Measurements from ENCODE around the gene SYT17.
"Not testable (repeated sequence)": the region's sequence is repeated elsewhere in the genome, so short reads cannot be mapped to it uniquely, and the experiment has no call there.

The SYT17 gene

GRCh38 chr16:19175492-19176262 is 7.6 kb downstream of the SYT17 start:
- no peak for DNase-seq

DNA sequence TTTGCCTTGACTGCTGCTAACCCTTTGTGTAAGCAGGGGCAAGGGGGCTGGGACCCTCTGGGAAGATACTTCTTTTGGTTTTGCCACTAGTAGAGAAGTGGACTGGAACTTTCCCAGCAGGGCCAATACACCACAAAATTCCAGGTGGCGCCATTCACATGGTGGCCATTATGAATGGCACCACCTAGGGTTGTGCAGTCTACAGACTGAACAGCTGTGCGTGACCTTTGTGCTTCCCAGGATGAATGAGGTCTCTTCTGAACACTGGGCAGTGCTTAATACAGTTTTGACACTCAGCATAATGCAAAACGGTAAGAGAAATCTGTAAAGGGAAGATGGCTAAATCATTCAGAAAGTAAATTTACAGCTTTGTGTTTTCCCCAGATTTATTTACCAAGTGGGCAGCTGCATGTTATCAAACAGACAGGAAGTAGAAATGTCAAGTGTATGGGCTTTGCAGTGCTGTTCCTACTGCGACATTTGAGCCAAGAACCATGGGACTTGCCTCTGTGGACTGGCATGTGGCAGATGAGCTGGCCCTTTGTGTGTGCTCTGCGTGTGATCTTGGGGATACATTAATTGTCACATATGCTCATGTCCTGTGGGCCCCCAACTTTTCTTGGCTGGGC is 9.2 kb downstream of the SYT17 start:
- DNase-seq: peak; percentile 36

- DNase-seq: no peak
Observed at GRCh38 chr16:19179546-19180490, 11.8 kb downstream of the SYT17 start.

- DNase-seq: no peak
Observed at GRCh38 chr16:19180741-19181140, 12.7 kb downstream of the SYT17 start.

DNA sequence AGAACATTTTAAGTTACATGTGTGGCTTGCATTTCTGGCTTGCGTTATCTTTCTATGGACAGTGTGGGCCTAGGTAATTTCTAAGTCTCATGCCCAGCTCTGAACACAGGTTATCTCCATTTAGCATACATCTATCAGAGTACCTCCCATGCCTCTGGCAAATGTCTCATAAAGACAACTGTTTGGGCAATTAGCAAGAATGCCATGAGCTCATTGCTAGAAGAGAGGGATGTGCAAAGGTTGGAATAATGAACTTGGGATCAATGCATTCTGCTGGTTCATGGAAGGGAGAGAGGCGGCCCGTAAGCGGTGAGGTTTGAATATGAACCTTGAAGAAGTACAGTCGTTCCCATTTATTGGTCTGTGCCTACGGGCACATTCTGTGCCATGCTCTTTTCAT is 14.4 kb downstream of the SYT17 start:
- DNase-seq: no peak

GRCh38 chr16:19183187-19183586 is 15.1 kb downstream of the SYT17 start:
- DNase-seq: no peak

- no peak for DNase-seq
Observed at GRCh38 chr16:19184823-19185509, 16.9 kb downstream of the SYT17 start.

- DNase-seq: no peak
Observed at GRCh38 chr16:19185510-19185851, 17.4 kb downstream of the SYT17 start.

DNA sequence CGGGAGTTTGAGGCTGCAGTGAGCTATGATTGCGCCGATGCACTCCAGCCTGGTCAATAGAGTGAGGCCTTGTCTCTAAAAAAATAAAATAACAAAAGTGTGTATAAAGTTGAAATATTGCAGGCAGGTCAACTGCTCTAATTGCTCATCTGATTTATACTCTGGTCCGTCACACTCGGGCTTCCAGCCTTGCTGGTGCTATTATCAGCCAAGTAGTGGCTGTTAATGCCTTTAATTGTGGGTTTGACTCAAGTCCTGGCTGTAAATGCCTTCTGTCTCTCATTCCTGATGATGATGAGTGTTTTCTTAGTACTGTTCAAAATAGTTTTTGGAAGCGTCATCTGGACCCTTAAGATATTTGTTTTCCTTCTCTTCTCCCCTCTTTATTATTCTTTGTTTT is 18.4 kb downstream of the SYT17 start:
- no peak for DNase-seq

- not testable (repeated sequence) for DNase-seq
Observed at GRCh38 chr16:19187961-19188360, 19.9 kb downstream of the SYT17 start.

DNA sequence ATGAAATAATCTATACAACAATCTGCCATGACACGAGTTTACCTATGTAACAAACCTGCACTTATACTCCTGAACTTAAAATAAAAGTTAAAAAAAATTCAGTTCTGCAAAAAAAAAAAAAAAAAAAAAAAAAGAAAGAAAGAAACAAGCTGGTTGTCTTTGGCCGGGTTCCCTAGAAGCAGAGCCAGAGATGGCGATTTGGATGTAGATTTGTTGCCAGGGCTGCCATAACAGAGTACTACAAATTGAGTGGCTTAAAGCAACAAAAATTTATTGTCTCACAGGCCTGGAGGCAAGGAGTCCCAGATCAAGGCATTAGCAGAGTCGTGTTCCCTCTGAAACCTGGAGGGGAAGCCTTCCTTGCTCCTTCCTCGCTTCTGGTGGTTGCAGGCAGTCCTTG is 20.4 kb downstream of the SYT17 start:
- DNase-seq: no peak

DNA sequence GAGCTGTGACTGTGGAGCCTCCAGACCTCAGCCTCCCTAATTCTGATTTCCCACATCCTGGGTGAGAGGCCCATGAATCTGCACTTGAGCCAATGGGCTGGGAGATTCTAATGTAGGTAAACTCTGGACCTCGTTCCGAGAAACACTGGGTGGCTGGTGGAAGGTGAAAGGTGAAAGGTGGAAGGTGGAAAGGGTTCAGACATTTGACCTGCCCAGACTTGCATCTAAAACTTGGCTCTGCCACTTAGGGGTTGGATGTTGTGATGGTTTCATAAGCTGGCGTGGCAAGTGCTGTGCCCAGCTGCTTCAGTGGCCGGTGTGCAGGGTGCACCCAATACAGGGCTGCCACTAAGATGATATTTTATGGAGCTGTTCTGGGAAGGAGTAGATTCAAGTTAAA is 24.8 kb downstream of the SYT17 start:
- DNase-seq: no peak

DNA sequence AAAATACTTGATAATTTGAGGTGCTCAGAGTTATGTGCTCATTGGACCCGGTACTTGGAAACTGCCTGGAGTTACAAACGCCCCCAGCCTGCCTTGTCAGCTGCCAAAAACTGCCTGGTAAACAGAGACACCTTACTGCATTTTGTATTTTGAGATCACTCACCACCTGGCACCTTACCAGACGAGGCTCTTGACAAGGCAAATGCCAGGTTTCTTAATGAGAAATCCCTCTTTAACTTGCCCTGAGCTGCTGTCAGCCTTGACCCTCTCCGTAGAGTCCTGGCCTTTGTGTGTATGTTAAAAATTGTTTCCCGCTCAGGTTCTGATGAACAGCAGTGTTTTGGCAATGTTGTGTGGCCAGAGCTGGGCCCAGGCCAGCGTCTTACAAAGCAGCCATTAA is 28.8 kb downstream of the SYT17 start:
- DNase-seq: peak; percentile 79

DNA sequence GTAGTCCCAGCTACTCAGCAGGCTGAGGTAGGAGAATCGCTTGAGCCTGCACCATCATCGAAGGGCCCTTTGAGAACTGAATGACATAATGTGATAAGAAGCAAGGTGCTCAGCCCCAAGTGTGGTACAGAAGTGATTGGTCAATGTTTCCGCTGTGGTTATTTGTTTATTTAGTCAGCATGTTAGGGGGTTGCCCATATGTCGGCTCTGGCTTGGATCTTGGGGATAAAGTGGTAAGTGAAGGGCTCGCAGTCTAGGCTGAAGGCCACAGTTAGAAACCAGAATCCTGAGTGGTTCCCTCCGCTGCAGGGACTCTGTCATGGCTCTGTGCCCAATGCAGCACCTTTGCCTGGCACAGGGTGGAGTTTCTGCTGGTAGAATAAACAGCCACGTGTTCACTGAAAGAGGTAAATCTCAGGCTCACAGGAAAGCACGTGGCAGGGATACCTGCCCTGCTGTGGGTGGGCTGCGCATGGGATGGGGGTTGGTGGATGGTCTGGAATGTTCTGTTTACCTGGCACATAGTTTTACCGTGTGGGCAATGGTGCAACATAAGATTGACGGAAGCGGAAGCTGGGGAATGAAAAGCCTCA is 35.4 kb downstream of the SYT17 start:
- no peak for DNase-seq

- peak; percentile 30 for DNase-seq
Observed at GRCh38 chr16:19210280-19210924, 42.4 kb downstream of the SYT17 start.

DNA sequence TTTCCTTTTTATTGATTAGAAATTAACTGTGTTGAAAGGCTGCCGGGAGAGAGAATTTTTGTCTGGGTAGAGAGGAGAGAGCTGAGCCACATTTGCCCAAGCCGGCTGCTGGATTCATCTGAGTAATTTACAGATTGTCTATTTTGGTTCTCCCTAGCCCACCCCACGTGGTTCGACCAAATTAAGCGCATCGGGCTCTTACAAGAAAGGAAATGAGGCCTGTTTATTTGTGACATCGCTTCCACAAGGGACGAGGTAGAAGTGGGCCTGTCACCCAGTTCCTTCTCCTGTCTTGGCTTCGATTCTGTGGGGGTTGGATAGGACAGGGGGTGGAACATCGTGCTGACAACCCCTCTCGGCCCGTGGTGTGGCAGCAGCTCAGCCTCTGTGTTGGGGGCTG is 42.9 kb downstream of the SYT17 start:
- no peak for DNase-seq

DNA sequence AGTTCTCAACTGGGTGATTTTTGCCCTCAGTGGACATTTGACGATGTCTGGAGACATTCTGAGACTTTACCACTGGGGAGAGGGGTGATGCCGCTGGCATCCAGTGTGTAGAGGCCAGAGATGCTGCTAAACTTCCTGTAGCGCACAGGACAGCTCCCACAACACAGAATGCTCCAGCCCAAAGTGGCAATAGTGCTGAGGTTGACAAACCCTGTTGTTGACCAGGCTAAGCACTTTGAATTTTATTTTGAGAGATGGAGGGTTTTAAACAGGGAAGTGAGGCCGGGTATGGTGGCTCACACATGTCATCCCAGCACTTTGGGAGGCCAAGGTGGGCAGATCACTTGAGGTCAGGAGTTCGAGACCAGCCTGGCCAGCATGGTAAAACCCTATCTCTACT is 44.0 kb downstream of the SYT17 start:
- no peak for DNase-seq

GRCh38 chr16:19213885-19214284 is 45.8 kb downstream of the SYT17 start:
- DNase-seq: no peak

DNA sequence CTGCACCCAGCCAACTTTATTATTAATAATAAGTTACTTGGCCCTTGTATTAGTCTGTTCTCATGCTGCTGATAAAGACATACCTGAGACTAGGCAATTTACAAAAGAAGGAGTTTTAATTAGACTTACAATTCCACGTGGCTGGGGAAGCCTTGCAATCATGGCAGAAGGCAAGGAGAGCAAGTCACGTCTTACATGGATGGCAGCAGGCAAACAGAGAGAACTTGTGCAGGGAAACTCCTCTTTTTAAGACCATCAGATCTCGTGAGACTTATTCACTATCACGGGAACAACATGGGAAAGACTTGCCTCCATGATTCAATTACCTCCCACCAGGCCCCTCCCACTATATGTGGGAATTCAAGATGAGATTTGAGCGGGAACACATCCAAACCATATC is 47.7 kb downstream of the SYT17 start:
- no peak for DNase-seq

DNA sequence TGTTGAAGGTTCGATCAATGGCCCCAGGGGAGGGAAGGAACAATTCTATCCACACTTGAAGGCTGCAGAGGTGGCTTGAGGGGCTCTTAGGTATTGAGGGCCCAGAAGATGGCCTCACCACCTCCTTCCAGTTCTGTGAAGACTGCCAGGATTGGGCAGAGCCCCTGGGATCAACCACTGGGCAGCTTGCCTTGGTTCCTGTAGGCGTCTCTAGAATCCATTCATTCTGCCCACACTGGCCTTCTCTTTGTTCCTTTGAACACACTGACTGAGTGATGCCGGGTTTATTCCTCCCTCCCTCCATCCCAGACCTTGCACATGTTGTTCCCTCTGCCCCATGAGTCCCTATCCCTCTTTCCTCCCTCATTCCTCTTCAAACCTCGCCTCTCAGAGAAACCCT is 50.5 kb downstream of the SYT17 start:
- no peak for DNase-seq

DNA sequence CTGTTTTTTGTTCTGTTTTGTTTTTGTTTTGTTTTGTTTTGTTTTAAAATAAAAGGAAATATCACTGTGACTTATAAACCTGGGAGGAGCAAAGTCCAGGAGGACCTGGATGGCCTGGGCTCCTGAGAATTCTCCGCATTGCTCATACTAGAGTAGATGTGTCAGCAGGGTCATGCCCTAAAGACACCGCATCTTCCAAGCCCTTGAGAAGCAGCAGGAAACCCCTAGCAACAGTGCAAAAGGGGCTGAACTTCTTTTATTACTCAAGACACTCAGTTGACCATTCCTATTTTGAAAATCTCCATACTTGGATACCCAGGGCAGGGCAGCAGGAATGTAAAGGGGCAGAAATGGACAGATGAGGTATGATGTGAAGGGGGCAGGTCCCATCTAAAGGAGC is 51.8 kb downstream of the SYT17 start:
- no peak for DNase-seq

Data from NCI-H1092 (cell line).